GM12801 (cell line): Measurements from ENCODE around the gene RABGAP1L.

Experiments used
- TF ChIP-seq, protein P1 (sequence below): IDR thresholded peaks from one replicate; pipeline ENCODE4 v1.5.1; 2011; ENCODE audit warnings: control low read depth; ENCODE audit not compliant: insufficient read length; ENCODE audit errors: extremely low read depth

The RABGAP1L gene

DNA sequence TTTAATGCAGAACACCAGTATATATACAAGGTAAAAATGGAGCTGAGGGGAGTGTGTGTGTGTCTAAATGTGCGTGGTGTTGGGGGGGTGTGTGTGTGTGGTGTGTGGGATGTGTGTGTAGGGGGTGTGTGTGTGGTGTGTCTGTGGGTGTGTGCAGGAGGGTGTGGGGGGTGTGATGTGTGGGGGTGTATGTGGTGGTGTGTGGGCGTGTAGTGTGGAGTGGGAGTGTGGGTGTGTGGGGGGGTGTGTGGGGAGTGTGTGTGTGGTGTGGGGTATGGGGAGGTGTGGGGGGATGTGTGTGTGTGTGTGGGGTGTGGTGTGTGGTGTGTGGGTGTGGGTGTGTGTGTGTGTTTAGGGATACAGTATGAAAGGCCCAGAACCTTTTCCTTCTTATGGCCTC lies 638.1 kb downstream of the RABGAP1L start:
- TF ChIP-seq, protein P1, sequence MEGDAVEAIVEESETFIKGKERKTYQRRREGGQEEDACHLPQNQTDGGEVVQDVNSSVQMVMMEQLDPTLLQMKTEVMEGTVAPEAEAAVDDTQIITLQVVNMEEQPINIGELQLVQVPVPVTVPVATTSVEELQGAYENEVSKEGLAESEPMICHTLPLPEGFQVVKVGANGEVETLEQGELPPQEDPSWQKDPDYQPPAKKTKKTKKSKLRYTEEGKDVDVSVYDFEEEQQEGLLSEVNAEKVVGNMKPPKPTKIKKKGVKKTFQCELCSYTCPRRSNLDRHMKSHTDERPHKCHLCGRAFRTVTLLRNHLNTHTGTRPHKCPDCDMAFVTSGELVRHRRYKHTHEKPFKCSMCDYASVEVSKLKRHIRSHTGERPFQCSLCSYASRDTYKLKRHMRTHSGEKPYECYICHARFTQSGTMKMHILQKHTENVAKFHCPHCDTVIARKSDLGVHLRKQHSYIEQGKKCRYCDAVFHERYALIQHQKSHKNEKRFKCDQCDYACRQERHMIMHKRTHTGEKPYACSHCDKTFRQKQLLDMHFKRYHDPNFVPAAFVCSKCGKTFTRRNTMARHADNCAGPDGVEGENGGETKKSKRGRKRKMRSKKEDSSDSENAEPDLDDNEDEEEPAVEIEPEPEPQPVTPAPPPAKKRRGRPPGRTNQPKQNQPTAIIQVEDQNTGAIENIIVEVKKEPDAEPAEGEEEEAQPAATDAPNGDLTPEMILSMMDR: no peak

DNA sequence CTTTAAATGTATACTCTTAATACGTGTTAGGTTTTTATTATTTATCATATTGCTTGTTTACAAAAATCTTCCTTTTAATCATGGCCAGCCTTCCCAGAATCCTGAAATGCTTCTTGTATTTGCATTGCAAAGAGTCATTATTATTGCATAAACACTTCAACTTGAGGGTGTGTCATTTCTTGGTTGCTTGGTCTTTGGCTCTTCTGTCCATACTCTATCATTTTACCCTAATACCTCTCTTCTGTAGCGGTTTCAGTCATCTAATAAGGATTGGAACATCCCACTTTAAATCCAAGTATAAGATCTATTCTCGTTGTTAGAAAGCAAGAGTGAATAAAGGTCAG lies 639.8 kb downstream of the RABGAP1L start:
- TF ChIP-seq, protein P1: no peak

DNA sequence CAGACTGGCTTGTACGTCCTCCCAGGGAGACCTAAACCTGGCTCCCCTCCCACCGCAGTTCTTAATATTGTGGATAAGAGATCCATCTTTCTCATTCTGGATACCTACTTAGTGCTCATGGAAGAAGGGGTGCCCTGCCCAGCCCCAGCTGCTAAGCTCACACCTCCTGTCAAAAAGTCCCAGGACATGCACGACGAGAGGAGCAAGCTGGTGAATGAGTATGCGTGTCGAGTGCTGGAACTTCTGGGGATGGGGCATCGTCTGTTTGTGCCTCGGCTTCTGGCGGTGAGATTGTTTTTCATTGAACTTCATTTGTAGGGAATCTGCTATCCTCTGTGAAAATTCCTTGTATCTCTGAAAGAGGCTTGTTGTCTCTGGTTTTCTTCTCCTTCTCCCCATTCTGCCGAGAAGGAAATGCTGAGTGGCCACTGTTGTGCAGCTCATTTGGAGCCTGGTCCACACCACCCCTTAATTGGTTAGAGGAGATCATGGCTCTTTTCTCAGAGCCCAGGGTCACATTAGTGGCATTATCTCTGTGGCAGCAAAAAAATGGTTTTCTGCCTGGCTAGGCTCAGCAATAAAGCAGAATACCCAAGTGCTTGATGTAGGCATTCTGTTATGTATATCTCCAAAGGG lies 641.0 kb downstream of the RABGAP1L start:
- TF ChIP-seq, protein P1: no peak

- TF ChIP-seq, protein P1: no peak
These were observed 641.6 kb downstream of the RABGAP1L start for GRCh38 chr1:174800876-174801275.

GRCh38 chr1:174809755-174810280 lies 650.5 kb downstream of the RABGAP1L start:
- TF ChIP-seq, protein P1: no peak

- TF ChIP-seq, protein P1: no peak
These were observed 652.7 kb downstream of the RABGAP1L start for GRCh38 chr1:174812016-174812415.

DNA sequence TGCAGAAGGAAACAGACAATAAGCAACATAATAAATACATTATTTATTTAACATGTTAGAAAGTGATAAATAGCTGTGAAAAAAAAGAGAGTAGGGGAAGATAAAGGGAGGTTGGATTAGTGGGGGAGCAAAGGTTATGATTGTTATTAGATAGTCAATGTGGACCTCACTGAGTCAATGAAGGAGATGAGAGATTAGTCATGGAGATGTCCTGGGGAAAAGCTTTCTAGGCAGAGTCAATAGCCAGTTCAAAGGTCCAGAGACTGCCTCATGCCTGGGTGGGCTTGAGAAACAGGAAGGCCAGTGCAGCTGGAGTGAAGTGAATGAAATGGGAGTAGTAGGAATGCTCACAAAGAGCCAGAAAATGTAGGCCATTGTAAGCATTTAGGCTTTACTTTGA lies 653.3 kb downstream of the RABGAP1L start:
- TF ChIP-seq, protein P1: no peak

GRCh38 chr1:174815036-174815435 lies 655.7 kb downstream of the RABGAP1L start:
- TF ChIP-seq, protein P1: no peak
